Measurements from ENCODE around the gene LSG1.

LSG1 gene

DNA sequence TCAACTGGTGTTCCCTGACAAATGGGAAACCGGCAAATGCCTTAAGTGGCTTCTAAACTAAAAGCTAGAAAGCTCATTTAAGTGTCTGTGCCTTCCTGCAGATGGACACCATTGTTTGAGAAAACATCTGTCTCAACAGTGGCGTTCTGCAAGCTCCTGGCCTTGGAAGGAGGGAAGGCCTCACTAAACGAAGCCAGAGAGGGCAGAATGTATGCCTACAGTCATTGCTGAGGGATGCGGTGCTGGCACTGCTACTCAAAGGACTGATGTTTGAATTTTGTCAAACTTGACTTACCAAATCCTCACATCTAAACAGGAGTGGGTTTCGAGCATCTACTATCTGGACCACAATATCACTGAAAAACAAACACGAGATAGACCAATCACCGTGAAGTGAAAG is 12.2 kb downstream of the LSG1 start (continued):
- no peak for TF ChIP-seq TCF4 (CRISPR knock-in tag; IDR thresholded peaks at IDR 0.05; ENCODE audit: borderline replicate concordance)

DNA sequence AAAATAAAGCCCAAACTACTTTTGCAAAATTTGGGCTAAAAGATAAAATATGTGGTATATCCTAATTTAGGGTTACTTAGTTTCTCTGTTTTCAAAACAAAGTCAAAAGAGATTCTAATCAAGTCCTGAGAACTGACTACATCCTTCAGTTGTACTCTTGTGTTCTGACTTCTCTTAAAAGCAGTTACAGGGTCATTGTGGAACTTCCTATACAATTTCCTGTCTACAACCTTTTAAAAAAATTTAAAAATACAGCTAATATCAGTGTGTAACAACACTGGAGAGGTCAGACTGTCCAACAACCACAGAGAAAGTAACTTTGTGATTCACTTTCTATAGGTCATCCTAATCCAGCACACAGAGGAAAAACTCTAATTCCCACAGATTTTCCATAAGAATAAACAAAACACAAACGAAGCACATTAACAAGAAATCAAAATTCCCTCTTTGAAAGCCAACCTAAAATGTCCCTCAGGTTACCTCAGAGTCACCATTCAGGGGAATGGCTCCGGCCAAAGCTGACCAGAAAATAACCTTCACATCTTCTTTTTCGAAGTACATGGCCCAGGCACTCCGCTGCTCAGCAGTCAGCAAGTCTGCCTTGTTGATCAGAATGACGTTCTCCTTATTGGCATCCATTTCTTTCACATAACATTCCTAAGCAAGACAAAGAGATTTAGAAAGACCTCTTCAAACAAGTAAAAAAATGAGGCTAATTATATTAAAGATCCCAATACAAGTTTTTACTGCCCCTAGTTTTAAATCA is 13.3 kb downstream of the LSG1 start:
- no peak for TF ChIP-seq BACH2 (CRISPR knock-in tag; IDR thresholded peaks at IDR 0.05; ENCODE audit: borderline replicate concordance)
- TF ChIP-seq ISL1 (CRISPR knock-in tag; IDR thresholded peaks at IDR 0.05), result no peak
- TF ChIP-seq ZNF8 (CRISPR knock-in tag; IDR thresholded peaks at IDR 0.05), result no peak
- TF ChIP-seq SNAI2 (CRISPR knock-in tag; IDR thresholded peaks at IDR 0.05), result no peak
- TF ChIP-seq TCF4 (CRISPR knock-in tag; IDR thresholded peaks at IDR 0.05; ENCODE audit: borderline replicate concordance), result no peak
- no peak for TF ChIP-seq ARNTL (CRISPR knock-in tag; IDR thresholded peaks at IDR 0.05; ENCODE audit: borderline replicate concordance, low read depth)
- TF ChIP-seq ESRRG (CRISPR knock-in tag; IDR thresholded peaks at IDR 0.05), result no peak
- TF ChIP-seq ZNF565 (CRISPR knock-in tag; conservative IDR thresholded peaks at IDR 0.05; ENCODE audit: low read depth), result no peak
- no peak for TF ChIP-seq RARB (CRISPR knock-in tag; IDR thresholded peaks at IDR 0.05)
- TF ChIP-seq PPARA (CRISPR knock-in tag; IDR thresholded peaks at IDR 0.05; ENCODE audit: borderline replicate concordance), result no peak
- no peak for TF ChIP-seq ZFP3 (CRISPR knock-in tag; IDR thresholded peaks at IDR 0.05)
- TF ChIP-seq PATZ1 (CRISPR knock-in tag; IDR thresholded peaks at IDR 0.05; ENCODE audit: borderline replicate concordance), result no peak
- no peak for TF ChIP-seq CSRNP3 (CRISPR knock-in tag; IDR thresholded peaks at IDR 0.05)
- ATAC-seq, result no peak

GRCh38 chr3:194657439-194657838 is 14.6 kb downstream of the LSG1 start:
- TF ChIP-seq SNAI2 (CRISPR knock-in tag; IDR thresholded peaks at IDR 0.05), result no peak
- no peak for TF ChIP-seq ZNF565 (CRISPR knock-in tag; conservative IDR thresholded peaks at IDR 0.05; ENCODE audit: low read depth)
- ATAC-seq, result no peak

DNA sequence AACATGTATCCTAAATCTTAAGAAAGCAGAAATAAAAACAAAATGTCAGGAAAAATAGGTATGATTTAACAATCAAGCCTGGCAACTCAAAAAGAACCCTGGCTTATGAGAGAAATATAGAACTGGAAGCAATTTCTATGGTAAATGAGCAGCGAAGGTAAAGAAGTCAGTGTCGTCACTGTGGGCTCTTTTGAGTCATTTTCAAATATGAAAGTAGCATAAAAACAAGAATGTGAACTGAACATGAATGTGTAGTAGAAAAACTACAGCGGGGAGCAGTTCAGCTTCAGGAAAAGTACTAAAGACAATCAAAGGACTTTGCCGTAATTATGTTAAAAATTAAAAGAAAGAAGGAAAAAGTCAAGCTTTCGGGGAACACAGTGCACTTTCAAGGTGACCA is 17.5 kb downstream of the LSG1 start:
- no peak for TF ChIP-seq OSR1 (CRISPR knock-in tag; IDR thresholded peaks at IDR 0.05)
- no peak for TF ChIP-seq TOX (CRISPR knock-in tag; IDR thresholded peaks at IDR 0.05; ENCODE audit: borderline replicate concordance)
- TF ChIP-seq, protein P1, sequence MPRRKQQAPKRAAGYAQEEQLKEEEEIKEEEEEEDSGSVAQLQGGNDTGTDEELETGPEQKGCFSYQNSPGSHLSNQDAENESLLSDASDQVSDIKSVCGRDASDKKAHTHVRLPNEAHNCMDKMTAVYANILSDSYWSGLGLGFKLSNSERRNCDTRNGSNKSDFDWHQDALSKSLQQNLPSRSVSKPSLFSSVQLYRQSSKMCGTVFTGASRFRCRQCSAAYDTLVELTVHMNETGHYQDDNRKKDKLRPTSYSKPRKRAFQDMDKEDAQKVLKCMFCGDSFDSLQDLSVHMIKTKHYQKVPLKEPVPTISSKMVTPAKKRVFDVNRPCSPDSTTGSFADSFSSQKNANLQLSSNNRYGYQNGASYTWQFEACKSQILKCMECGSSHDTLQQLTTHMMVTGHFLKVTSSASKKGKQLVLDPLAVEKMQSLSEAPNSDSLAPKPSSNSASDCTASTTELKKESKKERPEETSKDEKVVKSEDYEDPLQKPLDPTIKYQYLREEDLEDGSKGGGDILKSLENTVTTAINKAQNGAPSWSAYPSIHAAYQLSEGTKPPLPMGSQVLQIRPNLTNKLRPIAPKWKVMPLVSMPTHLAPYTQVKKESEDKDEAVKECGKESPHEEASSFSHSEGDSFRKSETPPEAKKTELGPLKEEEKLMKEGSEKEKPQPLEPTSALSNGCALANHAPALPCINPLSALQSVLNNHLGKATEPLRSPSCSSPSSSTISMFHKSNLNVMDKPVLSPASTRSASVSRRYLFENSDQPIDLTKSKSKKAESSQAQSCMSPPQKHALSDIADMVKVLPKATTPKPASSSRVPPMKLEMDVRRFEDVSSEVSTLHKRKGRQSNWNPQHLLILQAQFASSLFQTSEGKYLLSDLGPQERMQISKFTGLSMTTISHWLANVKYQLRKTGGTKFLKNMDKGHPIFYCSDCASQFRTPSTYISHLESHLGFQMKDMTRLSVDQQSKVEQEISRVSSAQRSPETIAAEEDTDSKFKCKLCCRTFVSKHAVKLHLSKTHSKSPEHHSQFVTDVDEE (CRISPR knock-in tag; IDR thresholded peaks at IDR 0.05), result no peak
- no peak for ATAC-seq

- no peak for TF ChIP-seq ISL1 (CRISPR knock-in tag; IDR thresholded peaks at IDR 0.05)
- TF ChIP-seq RARB (CRISPR knock-in tag; IDR thresholded peaks at IDR 0.05), result no peak
- no peak for TF ChIP-seq ZNF8 (CRISPR knock-in tag; IDR thresholded peaks at IDR 0.05)
- TF ChIP-seq PATZ1 (CRISPR knock-in tag; IDR thresholded peaks at IDR 0.05; ENCODE audit: borderline replicate concordance), result no peak
- no peak for TF ChIP-seq ZNF70 (CRISPR knock-in tag; IDR thresholded peaks at IDR 0.05)
- TF ChIP-seq POU6F1 (CRISPR knock-in tag; IDR thresholded peaks at IDR 0.05; ENCODE audit: borderline replicate concordance, low read depth), result no peak
- TF ChIP-seq OSR1 (CRISPR knock-in tag; IDR thresholded peaks at IDR 0.05), result no peak
- TF ChIP-seq ZNF565 (CRISPR knock-in tag; conservative IDR thresholded peaks at IDR 0.05; ENCODE audit: low read depth), result no peak
- no peak for TF ChIP-seq ESRRG (CRISPR knock-in tag; IDR thresholded peaks at IDR 0.05)
- no peak for TF ChIP-seq SNAI2 (CRISPR knock-in tag; IDR thresholded peaks at IDR 0.05)
- TF ChIP-seq, protein P1 (CRISPR knock-in tag; IDR thresholded peaks at IDR 0.05), result no peak
- TF ChIP-seq ZFP30 (CRISPR knock-in tag; IDR thresholded peaks at IDR 0.05), result no peak
- TF ChIP-seq CSDC2 (CRISPR knock-in tag; IDR thresholded peaks at IDR 0.05), result no peak
- ATAC-seq, result no peak
Observed at GRCh38 chr3:194647747-194648146, 24.2 kb downstream of the LSG1 start.
